IMR-90 (cell line): ENCODE data around the gene LSM7.

ENCODE experiments used
- BHLHE40 ChIP-seq: fragments of 150-350 bp; IDR thresholded peaks from 2 replicates; pipeline ENCODE4 v1.6.1; 2016; ENCODE audit warnings: mild to moderate bottlenecking, low read depth, low read length
- CEBPB ChIP-seq: IDR thresholded peaks from 2 replicates; pipeline ENCODE4 v1.6.1; 2012; ENCODE audit warnings: low read depth, low read length, improper control_type of control experiment
- FOS ChIP-seq: fragments of 150-350 bp; IDR thresholded peaks from 2 replicates; pipeline ENCODE4 v1.6.1; 2016; ENCODE audit warnings: low read depth, low read length
- MXI1 ChIP-seq: IDR thresholded peaks from 2 replicates; pipeline ENCODE4 v1.6.1; 2012; ENCODE audit warnings: low read depth, mild to moderate bottlenecking, low read length, moderate library complexity, borderline replicate concordance
- POLR2A ChIP-seq: IDR thresholded peaks from 2 replicates; pipeline ENCODE4 v1.6.1; 2012; ENCODE audit warnings: mild to moderate bottlenecking, low read depth, low read length
- RAD21 ChIP-seq: IDR thresholded peaks from 2 replicates; pipeline ENCODE4 v1.6.1; 2012; ENCODE audit warnings: low read length, improper control_type of control experiment
- RCOR1 ChIP-seq: IDR thresholded peaks from 2 replicates; pipeline ENCODE4 v1.6.1; 2012; ENCODE audit warnings: mild to moderate bottlenecking, low read length, improper control_type of control experiment; ENCODE audit not compliant: insufficient replicate concordance
- RFX5 ChIP-seq: IDR thresholded peaks from 2 replicates; pipeline ENCODE4 v1.8.0; 2012; ENCODE audit warnings: low read depth, mild to moderate bottlenecking, low read length, moderate library complexity
- TF ChIP-seq, protein P1 (sequence below): conservative IDR thresholded peaks from 2 replicates; pipeline ENCODE4 v1.5.1; 2012; ENCODE audit warnings: mild to moderate bottlenecking, low read depth, low read length, improper control_type of control experiment
- TF ChIP-seq, protein P2 (sequence below): fragments of 150-350 bp; IDR thresholded peaks from 2 replicates; pipeline ENCODE4 v1.6.1; 2017; ENCODE audit warnings: mild to moderate bottlenecking, antibody characterized with exemption, low read length, low read depth

DNA sequence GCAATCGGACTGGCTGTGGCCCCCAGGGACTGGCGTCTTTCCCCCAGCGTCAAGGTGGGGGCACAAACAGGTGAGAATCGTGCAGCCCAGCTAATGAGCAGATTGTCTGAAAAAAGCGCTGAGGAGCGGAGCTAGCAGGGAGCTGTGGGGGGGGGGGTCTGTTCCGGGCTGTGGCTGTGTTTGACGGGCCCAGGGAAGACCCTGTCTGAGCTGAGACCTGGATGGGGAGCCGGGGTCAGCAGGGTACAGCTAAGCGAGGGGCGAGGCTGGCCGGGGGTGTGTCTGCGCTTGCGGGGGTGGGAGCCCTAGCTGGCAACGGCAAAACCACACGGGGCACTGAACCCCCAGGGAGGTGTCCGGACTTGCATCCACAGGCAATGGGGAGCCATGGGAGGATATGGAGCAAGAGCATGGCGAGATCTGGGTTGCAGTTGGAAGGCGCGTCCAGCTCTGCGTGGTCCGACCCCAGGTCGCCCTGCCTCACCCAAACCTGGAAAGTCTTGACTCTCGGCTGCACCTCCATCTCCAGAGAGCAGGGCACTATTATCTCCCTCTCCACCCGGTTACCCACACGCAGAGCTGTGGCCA lies 25.1 kb downstream of the LSM7 start:
- TF ChIP-seq, protein P1, sequence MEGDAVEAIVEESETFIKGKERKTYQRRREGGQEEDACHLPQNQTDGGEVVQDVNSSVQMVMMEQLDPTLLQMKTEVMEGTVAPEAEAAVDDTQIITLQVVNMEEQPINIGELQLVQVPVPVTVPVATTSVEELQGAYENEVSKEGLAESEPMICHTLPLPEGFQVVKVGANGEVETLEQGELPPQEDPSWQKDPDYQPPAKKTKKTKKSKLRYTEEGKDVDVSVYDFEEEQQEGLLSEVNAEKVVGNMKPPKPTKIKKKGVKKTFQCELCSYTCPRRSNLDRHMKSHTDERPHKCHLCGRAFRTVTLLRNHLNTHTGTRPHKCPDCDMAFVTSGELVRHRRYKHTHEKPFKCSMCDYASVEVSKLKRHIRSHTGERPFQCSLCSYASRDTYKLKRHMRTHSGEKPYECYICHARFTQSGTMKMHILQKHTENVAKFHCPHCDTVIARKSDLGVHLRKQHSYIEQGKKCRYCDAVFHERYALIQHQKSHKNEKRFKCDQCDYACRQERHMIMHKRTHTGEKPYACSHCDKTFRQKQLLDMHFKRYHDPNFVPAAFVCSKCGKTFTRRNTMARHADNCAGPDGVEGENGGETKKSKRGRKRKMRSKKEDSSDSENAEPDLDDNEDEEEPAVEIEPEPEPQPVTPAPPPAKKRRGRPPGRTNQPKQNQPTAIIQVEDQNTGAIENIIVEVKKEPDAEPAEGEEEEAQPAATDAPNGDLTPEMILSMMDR = no peak
- TF ChIP-seq FOS (no peak), POLR2A (no peak), MXI1 (no peak), RCOR1 (no peak), BHLHE40 (no peak), RFX5 (no peak), RAD21 (no peak), CEBPB (no peak)
- TF ChIP-seq, protein P2, sequence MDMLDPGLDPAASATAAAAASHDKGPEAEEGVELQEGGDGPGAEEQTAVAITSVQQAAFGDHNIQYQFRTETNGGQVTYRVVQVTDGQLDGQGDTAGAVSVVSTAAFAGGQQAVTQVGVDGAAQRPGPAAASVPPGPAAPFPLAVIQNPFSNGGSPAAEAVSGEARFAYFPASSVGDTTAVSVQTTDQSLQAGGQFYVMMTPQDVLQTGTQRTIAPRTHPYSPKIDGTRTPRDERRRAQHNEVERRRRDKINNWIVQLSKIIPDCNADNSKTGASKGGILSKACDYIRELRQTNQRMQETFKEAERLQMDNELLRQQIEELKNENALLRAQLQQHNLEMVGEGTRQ = no peak
